Activated T-cell treated with anti-CD3 and anti-CD28 coated beads, Interleukin-2, amount 50 U/mL, for 1 hour (primary cell): ENCODE measurements around the gene PLXNA2.
A peak's percentile ranks its signal among the peaks of the same experiment; 100 is the strongest.

Experiments
- DNase-seq: peaks from one replicate; pipeline ENCODE4 v3.0.0-alpha.2; 2020

PLXNA2 gene

GRCh38 chr1:208004851-208005250, 239.3 kb downstream of the PLXNA2 start:
- no peak for DNase-seq

- no peak for DNase-seq
Observed at GRCh38 chr1:208003241-208003640, 240.9 kb downstream of the PLXNA2 start.

DNA sequence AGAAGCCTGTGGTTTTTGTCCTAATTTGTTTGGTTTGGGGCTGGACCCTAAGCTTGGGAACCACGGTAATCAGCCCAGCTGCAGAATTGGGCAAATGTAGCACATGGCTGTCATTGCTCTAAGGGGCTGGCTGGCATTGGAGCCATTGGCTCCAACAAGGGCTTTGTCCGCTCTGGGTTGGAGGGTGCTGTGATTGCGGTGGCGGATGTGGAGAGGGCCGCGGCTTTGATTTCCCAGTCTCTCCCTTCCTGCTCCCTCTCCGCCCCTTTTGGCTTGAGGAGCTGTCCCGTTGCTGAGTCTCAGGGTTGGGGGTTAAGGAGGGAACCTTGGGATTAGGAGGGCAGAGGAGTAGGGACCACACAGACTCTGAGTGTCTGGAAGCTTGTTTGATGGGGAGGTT, 241.5 kb downstream of the PLXNA2 start:
- DNase-seq: no peak

DNA sequence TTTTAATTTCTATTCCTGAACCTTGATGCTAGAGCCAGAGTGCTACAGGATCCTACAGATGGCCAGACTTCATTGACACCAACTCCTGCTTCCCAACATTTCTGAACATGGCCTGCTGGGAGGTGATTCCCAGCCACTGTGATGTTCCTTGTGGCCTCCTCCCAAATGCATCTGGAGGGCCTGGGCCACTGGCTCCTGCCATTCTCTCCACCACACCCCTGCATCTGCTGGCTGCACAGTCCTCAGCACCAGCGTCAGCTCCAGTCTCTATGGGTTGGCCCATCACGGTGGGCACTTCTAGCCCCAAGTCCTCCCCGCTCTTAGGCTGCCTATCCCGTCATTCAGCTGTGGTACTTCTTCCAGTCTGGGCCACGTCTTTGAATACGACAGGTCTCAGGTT, 242.1 kb downstream of the PLXNA2 start:
- no peak for DNase-seq

DNA sequence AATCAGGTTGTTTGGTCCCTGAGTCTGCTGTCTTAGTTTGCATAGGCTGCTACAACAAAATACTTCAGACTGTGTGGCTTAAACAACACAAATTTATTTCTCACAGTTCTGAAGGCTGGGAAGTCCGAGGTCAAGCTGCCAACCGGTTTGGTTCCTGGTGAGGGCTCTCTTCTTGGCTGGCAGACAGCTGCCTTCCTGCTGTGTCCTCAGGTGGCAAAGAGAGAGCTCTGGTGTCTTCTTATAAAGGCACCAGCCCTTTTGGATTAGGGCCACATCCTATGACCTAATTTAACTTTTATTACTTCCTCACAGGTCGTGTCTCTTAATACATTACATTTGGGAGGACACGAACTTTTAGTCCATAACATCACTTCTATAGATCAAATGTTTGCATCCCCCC, 243.7 kb downstream of the PLXNA2 start:
- DNase-seq: no peak

DNA sequence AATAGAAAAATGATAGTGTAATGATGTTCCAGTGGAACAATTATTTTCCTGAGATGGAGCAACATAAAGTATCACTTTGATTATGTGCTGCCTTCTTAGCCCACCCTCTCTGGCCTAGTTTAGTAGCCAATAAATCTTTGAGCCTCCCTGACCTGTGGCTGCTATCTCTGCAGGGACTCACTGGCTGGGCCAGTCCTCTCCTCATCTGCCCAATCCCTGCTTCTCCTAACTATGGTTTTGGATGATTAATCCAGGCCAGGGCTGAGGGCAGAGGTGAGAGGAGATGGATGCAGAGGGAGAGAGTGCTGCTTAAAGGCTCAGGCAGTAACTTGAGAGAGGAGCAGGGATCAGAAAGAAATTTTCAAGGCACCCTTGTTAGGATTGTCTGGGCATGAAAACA, 244.2 kb downstream of the PLXNA2 start:
- no peak for DNase-seq

GRCh38 chr1:207999274-207999915, 244.8 kb downstream of the PLXNA2 start:
- DNase-seq: no peak

GRCh38 chr1:207998691-207999090, 245.5 kb downstream of the PLXNA2 start:
- DNase-seq: no peak

GRCh38 chr1:207997486-207998268, 246.5 kb downstream of the PLXNA2 start:
- peak; percentile 36 for DNase-seq

DNA sequence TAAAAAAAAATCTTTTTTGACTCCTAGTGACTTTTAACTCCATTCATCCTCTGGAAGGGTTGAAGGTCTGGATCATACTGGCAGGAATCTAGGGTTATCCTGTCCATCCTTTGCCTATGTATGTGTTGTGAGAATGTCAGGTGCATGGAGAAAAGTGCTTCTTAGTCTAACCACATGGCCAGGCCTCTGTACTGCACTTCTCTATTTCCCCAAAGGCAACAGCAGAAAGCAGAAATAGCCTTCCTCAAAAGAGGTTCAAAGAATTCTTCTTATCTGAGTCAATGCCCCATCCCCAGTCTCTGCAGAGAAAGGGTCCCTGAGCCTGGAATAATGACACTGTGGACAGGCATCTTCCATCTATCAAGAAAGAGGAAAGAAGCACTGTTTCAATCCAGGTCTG, 247.5 kb downstream of the PLXNA2 start:
- no peak for DNase-seq

DNA sequence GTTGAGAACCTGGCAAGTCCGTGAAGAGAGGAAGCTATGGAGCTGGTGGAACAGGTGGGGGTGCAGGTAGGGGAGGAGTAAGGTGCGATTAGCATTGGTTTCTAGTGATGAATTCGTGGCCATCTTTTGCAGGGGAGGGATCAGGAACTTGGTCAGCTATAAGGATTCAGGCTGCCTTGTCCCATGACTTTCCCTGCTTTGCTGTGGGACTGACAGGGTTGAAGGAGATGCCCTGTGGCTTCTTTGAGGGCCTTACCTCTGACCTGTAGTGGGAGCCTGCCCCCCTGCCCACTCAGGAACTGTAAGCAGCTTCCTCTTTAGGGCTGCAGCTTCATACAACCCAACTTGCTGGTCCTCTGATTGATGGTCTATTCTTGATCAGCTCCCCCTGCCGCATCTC, 248.6 kb downstream of the PLXNA2 start:
- no peak for DNase-seq

GRCh38 chr1:207993477-207994445, 250.4 kb downstream of the PLXNA2 start:
- DNase-seq: no peak

- no peak for DNase-seq
Observed at GRCh38 chr1:207992677-207993236, 251.4 kb downstream of the PLXNA2 start.

- DNase-seq: no peak
Observed at GRCh38 chr1:207991583-207992026, 252.6 kb downstream of the PLXNA2 start.

- DNase-seq: no peak
Observed at GRCh38 chr1:207990876-207991582, 253.2 kb downstream of the PLXNA2 start.

DNA sequence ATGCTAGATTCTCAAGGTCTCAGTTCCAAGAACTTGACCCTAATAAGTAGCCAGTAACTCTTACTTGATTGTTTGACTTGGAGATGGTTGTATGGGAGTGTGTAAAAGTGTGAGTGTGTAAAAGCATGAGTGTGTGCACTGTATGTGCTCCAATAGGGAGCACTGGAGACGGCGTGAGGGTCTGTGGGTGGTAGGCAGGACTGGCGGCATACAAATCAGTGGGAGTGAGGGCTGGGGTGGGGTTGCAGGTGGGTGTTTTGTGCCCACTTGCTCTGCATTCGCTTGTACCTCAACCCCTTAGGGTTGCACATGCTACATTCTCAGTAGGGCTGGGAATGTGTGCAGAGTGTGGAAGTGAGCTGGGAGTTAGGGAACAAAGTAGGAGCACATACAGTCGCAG, 253.7 kb downstream of the PLXNA2 start:
- DNase-seq: no peak

DNA sequence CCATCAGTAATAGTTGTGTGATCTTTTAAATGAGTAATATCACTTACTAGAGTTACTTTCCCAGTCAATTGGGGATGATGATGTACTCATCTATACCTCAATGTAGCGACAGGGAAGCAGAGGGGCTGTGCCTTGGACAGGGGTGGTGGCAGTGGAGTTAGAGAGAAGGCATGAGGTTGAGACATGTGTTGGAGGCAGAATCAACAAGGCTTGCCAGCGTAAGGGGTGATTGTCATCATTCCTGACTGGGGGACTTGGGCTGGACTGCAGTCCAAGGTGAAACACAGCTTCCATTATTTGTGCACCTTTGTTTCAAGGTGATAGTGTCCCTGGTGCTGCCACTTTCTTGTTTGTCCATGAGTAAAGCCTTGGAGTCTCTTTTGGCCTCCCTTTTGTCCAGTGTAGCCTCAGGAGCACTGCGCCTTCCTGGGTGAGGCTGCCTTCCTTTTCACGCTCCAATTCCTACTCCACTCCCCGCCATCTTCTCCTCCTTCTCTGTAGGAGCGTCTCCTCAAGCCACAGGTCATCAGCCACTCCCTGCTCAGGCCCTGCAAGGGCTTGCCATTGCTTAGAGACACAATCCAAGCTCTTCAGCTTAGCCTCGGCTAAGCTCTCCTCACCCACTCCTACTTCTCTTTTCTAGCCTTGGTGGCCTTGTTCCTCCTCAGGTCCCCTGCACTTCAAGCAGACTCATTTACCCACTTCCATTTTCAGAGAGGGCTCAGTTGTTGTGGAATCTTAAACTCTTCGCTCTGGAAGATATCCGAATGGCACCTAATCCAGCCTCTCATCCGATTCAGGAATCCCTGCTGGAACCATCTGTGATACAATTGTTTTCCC, 255.6 kb downstream of the PLXNA2 start:
- DNase-seq: no peak

GRCh38 chr1:207987164-207987563, 257.0 kb downstream of the PLXNA2 start:
- DNase-seq: no peak

DNA sequence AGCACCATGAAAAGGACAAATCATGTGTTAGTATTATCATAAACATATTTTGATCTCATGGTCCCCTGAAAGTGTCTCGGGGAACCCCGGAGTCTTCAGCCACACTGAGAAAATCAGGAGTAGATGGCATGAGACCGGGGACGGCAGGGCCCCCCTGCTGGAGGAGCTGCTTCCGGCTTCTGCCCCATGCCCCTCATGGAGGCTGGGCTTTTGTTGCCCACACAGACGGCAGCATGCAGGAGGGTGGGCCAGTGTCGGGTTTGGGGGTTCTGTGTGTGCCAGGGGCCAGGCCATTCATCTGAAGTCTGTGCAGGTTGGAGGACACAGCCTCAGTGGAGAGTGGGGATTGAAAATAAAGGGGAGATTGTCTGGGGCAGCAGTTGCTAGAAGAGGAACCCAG, 258.2 kb downstream of the PLXNA2 start:
- DNase-seq: no peak

GRCh38 chr1:207984831-207985572, 259.2 kb downstream of the PLXNA2 start:
- DNase-seq: no peak
